Measurements from ENCODE around the gene ABCC8. TPM values are rescaled to one million over a fixed set of nuclear protein-coding genes. Genes with fewer than 3 reads are reported as not detected.

Gene ABCC8
- total and polyA plus RNA-seq, 9 of the 15 experiments (the other 6 are each of a cell fraction or from before 2014, with no cell fraction given) = not detected

- TF ChIP-seq ZNF79 (CRISPR knock-in tag; IDR thresholded peaks at IDR 0.05; ENCODE audit: low read depth) (no peak), ZNF212 (CRISPR knock-in tag; IDR thresholded peaks at IDR 0.05) (no peak), FOXA3 (CRISPR knock-in tag; conservative IDR thresholded peaks at IDR 0.05 in 1 of 2, IDR thresholded peaks at IDR 0.05 in 1 of 2) (no peak), RBM25 (IDR thresholded peaks at IDR 0.05; ENCODE audit: low read depth, low read length, severe bottlenecking) (peak; percentile 7), HMGN3 (IDR thresholded peaks at IDR 0.05; ENCODE audit: borderline replicate concordance, extremely low read depth, insufficient read length, low read depth, low read length) (no peak), PRPF4 (IDR thresholded peaks at IDR 0.05; ENCODE audit: insufficient read depth, low read depth, low read length, poor library complexity, severe bottlenecking) (no peak), ZNF280A (IDR thresholded peaks at IDR 0.05; ENCODE audit: low read depth, partially characterized antibody) (peak; percentile 29), ZNF695 (CRISPR knock-in tag; IDR thresholded peaks at IDR 0.05) (no peak), MTA3 (IDR thresholded peaks at IDR 0.05; ENCODE audit: borderline replicate concordance) (no peak), POU5F1 (IDR thresholded peaks at IDR 0.05; ENCODE audit: borderline replicate concordance, low read depth, low read length, partially characterized antibody) (no peak), U2AF2 (optimal IDR thresholded peaks at IDR 0.05; ENCODE audit: low read depth, low read length) (no peak), SMARCE1 (IDR thresholded peaks at IDR 0.05) (no peak), HSF4 (CRISPR knock-in tag; IDR thresholded peaks at IDR 0.05; ENCODE audit: borderline replicate concordance) (no peak), NR4A1 (CRISPR knock-in tag; IDR thresholded peaks at IDR 0.05) (no peak), NR4A1 (tag; IDR thresholded peaks at IDR 0.05) (no peak), CSDE1 (IDR thresholded peaks at IDR 0.05) (no peak), ZNF766 (CRISPR knock-in tag; conservative IDR thresholded peaks at IDR 0.05) (no peak), NFYB (IDR thresholded peaks at IDR 0.05; ENCODE audit: extremely low read depth, insufficient read length) (peak; percentile 51), ZNF717 (CRISPR knock-in tag; IDR thresholded peaks at IDR 0.05) (no peak), USF2 (CRISPR knock-in tag; IDR thresholded peaks at IDR 0.05) (peak; percentile 81), TCF7L2 (IDR thresholded peaks at IDR 0.05; ENCODE audit: low read depth, low read length) (no peak)
- TF ChIP-seq, protein P1, sequence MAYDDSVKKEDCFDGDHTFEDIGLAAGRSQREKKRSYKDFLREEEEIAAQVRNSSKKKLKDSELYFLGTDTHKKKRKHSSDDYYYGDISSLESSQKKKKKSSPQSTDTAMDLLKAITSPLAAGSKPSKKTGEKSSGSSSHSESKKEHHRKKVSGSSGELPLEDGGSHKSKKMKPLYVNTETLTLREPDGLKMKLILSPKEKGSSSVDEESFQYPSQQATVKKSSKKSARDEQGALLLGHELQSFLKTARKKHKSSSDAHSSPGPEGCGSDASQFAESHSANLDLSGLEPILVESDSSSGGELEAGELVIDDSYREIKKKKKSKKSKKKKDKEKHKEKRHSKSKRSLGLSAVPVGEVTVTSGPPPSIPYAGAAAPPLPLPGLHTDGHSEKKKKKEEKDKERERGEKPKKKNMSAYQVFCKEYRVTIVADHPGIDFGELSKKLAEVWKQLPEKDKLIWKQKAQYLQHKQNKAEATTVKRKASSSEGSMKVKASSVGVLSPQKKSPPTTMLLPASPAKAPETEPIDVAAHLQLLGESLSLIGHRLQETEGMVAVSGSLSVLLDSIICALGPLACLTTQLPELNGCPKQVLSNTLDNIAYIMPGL (CRISPR knock-in tag; IDR thresholded peaks at IDR 0.05) = no peak
- TF ChIP-seq, protein P2, sequence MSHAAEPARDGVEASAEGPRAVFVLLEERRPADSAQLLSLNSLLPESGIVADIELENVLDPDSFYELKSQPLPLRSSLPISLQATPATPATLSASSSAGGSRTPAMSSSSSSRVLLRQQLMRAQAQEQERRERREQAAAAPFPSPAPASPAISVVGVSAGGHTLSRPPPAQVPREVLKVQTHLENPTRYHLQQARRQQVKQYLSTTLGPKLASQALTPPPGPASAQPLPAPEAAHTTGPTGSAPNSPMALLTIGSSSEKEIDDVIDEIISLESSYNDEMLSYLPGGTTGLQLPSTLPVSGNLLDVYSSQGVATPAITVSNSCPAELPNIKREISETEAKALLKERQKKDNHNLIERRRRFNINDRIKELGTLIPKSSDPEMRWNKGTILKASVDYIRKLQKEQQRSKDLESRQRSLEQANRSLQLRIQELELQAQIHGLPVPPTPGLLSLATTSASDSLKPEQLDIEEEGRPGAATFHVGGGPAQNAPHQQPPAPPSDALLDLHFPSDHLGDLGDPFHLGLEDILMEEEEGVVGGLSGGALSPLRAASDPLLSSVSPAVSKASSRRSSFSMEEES (CRISPR knock-in tag; IDR thresholded peaks at IDR 0.05) = peak; percentile 6; the same call in 1 of the 2 replicates
These were observed 69.1 kb downstream of the ABCC8 start (continued) for GRCh38 chr11:17407575-17407974.
